GM23338 (cell line): Measurements from ENCODE around the gene ETV1. TPM values are rescaled to one million over a fixed set of nuclear protein-coding genes. Genes with fewer than 3 reads are reported as not detected.

ENCODE experiments used
- EZH2 ChIP-seq: fragments of 200-600 bp; sonication (generic); IDR thresholded peaks from one replicate; pipeline ENCODE4 v1.8.0; 2017; ENCODE audit warnings: antibody characterized with exemption, mild to moderate bottlenecking, low read depth; ENCODE audit not compliant: unreplicated experiment
- JUNB ChIP-seq: IDR thresholded peaks from one replicate; pipeline ENCODE4 v1.6.1; 2016; ENCODE audit warnings: antibody characterized with exemption; ENCODE audit not compliant: unreplicated experiment
- NANOG ChIP-seq: IDR thresholded peaks from 2 replicates; pipeline ENCODE4 v1.6.1; 2016; ENCODE audit warnings: antibody characterized with exemption, borderline replicate concordance
- POLR2AphosphoS5 ChIP-seq: IDR thresholded peaks from 2 replicates; pipeline ENCODE4 v1.6.1; 2016; ENCODE audit warnings: antibody characterized with exemption, low read depth
- STAT1 ChIP-seq: IDR thresholded peaks from one replicate; pipeline ENCODE4 v1.6.1; 2016; ENCODE audit warnings: antibody characterized with exemption; ENCODE audit not compliant: unreplicated experiment
- ZNF114 ChIP-seq: fragments of 250-450 bp; sonication (Bioruptor Pico); IDR thresholded peaks from 2 replicates; pipeline ENCODE4 v1.5.0; 2020; ENCODE audit warnings: mild to moderate bottlenecking, moderate library complexity
- polyA plus RNA-seq: library from polyadenylated mRNA; unstranded; fragments of >200 nt; fragmentation: Nextera tagmentation; extraction: Ambion mirVana; gene quantifications from 2 replicates; pipeline ENCODE4 v1.2.1, GENCODE V29; 2016
- total RNA-seq: library from RNA; depleted of rRNA; stranded (reverse); fragments of >200 nt; shearing (Covaris generic); gene quantifications from 2 replicates; pipeline ENCODE4 v1.2.3, GENCODE V29; 2014
- TF ChIP-seq, protein P1 (sequence below): fragments of 250-450 bp; sonication (Bioruptor Pico); IDR thresholded peaks from 2 replicates; pipeline ENCODE4 v1.5.0; 2020; ENCODE audit warnings: mild to moderate bottlenecking, moderate library complexity
- TF ChIP-seq, protein P2 (sequence below): IDR thresholded peaks from 2 replicates; pipeline ENCODE4 v1.6.1; 2016; ENCODE audit warnings: antibody characterized with exemption
- TF ChIP-seq, protein P3 (sequence below), 2 experiments: fragments of 200-600 bp in 1 of 2; sonication (generic) in 1 of 2; conservative IDR thresholded peaks; 2 replicates each; pipeline versions ENCODE4 v1.5.1 to v1.6.1; 2016 to 2017; ENCODE audit warnings: antibody characterized with exemption in 2 of 2, low read depth in 2 of 2, mild to moderate bottlenecking in 2 of 2, moderate library complexity in 1 of 2

ETV1 gene
- total and polyA plus RNA-seq, 2 experiments from 2014 or later, result 49.4 to 61.9 TPM

DNA sequence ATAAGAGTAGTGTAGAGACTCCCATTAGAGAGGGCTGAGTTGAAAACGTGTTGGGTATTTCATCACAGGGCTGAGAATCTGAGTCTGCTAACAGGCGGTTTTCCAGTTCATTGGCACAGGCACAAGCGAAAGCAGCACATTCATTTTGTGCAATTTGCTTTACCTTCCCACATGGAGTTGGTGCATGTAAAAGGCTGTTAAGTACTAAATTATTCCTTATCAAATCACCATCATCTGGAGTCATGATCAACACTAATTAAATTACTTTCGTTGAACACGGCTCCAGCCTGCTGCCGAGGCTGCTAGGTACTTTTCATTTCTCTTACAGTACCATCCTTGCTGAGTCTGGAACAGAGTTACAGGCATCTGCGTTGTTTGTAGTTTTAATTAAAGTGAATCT, 43.8 kb downstream of the ETV1 start (continued):
- TF ChIP-seq, protein P1, sequence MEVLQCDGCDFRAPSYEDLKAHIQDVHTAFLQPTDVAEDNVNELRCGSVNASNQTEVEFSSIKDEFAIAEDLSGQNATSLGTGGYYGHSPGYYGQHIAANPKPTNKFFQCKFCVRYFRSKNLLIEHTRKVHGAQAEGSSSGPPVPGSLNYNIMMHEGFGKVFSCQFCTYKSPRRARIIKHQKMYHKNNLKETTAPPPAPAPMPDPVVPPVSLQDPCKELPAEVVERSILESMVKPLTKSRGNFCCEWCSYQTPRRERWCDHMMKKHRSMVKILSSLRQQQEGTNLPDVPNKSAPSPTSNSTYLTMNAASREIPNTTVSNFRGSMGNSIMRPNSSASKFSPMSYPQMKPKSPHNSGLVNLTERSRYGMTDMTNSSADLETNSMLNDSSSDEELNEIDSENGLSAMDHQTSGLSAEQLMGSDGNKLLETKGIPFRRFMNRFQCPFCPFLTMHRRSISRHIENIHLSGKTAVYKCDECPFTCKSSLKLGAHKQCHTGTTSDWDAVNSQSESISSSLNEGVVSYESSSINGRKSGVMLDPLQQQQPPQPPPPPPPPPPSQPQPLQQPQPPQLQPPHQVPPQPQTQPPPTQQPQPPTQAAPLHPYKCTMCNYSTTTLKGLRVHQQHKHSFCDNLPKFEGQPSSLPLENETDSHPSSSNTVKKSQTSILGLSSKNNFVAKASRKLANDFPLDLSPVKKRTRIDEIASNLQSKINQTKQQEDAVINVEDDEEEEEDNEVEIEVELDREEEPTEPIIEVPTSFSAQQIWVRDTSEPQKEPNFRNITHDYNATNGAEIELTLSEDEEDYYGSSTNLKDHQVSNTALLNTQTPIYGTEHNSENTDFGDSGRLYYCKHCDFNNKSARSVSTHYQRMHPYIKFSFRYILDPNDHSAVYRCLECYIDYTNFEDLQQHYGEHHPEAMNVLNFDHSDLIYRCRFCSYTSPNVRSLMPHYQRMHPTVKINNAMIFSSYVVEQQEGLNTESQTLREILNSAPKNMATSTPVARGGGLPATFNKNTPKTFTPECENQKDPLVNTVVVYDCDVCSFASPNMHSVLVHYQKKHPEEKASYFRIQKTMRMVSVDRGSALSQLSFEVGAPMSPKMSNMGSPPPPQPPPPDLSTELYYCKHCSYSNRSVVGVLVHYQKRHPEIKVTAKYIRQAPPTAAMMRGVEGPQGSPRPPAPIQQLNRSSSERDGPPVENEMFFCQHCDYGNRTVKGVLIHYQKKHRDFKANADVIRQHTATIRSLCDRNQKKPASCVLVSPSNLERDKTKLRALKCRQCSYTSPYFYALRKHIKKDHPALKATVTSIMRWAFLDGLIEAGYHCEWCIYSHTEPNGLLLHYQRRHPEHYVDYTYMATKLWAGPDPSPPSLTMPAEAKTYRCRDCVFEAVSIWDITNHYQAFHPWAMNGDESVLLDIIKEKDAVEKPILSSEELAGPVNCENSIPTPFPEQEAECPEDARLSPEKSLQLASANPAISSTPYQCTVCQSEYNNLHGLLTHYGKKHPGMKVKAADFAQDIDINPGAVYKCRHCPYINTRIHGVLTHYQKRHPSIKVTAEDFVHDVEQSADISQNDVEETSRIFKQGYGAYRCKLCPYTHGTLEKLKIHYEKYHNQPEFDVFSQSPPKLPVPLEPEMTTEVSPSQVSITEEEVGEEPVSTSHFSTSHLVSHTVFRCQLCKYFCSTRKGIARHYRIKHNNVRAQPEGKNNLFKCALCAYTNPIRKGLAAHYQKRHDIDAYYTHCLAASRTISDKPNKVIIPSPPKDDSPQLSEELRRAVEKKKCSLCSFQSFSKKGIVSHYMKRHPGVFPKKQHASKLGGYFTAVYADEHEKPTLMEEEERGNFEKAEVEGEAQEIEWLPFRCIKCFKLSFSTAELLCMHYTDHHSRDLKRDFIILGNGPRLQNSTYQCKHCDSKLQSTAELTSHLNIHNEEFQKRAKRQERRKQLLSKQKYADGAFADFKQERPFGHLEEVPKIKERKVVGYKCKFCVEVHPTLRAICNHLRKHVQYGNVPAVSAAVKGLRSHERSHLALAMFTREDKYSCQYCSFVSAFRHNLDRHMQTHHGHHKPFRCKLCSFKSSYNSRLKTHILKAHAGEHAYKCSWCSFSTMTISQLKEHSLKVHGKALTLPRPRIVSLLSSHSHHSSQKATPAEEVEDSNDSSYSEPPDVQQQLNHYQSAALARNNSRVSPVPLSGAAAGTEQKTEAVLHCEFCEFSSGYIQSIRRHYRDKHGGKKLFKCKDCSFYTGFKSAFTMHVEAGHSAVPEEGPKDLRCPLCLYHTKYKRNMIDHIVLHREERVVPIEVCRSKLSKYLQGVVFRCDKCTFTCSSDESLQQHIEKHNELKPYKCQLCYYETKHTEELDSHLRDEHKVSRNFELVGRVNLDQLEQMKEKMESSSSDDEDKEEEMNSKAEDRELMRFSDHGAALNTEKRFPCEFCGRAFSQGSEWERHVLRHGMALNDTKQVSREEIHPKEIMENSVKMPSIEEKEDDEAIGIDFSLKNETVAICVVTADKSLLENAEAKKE (CRISPR knock-in tag), result no peak
- TF ChIP-seq EZH2 (no peak), POLR2AphosphoS5 (no peak), ZNF114 (CRISPR knock-in tag) (no peak), NANOG (no peak), STAT1 (no peak), JUNB (no peak)
- TF ChIP-seq, protein P2, sequence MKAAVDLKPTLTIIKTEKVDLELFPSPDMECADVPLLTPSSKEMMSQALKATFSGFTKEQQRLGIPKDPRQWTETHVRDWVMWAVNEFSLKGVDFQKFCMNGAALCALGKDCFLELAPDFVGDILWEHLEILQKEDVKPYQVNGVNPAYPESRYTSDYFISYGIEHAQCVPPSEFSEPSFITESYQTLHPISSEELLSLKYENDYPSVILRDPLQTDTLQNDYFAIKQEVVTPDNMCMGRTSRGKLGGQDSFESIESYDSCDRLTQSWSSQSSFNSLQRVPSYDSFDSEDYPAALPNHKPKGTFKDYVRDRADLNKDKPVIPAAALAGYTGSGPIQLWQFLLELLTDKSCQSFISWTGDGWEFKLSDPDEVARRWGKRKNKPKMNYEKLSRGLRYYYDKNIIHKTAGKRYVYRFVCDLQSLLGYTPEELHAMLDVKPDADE, result no peak
- TF ChIP-seq, protein P3, sequence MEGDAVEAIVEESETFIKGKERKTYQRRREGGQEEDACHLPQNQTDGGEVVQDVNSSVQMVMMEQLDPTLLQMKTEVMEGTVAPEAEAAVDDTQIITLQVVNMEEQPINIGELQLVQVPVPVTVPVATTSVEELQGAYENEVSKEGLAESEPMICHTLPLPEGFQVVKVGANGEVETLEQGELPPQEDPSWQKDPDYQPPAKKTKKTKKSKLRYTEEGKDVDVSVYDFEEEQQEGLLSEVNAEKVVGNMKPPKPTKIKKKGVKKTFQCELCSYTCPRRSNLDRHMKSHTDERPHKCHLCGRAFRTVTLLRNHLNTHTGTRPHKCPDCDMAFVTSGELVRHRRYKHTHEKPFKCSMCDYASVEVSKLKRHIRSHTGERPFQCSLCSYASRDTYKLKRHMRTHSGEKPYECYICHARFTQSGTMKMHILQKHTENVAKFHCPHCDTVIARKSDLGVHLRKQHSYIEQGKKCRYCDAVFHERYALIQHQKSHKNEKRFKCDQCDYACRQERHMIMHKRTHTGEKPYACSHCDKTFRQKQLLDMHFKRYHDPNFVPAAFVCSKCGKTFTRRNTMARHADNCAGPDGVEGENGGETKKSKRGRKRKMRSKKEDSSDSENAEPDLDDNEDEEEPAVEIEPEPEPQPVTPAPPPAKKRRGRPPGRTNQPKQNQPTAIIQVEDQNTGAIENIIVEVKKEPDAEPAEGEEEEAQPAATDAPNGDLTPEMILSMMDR (conservative IDR thresholded peaks at IDR 0.05; ENCODE audit: low read depth in 2 of 2), result no peak
